ENCODE results near the gene JSRP1.

Gene JSRP1

GRCh38 chr19:2237051-2237868 lies 19.0 kb downstream of the JSRP1 start (continued):
- TF ChIP-seq PRDM1 (tag by site-specific recombination; IDR thresholded peaks at IDR 0.05) (no peak), ZNF335 (tag by site-specific recombination; conservative IDR thresholded peaks at IDR 0.05) (no peak), ZNF785 (tag by site-specific recombination; IDR thresholded peaks at IDR 0.05) (no peak), ZEB2 (tag by site-specific recombination; IDR thresholded peaks at IDR 0.05) (no peak), BCL11B (tag by site-specific recombination; IDR thresholded peaks at IDR 0.05; ENCODE audit: low read depth) (0 out of 2 replicates have a peak, but pooled peaks have one; percentile 38), SCRT2 (tag by site-specific recombination; IDR thresholded peaks at IDR 0.05) (no peak), ZNF654 (tag by site-specific recombination; IDR thresholded peaks at IDR 0.05; ENCODE audit: low read depth) (no peak), ZNF416 (tag by site-specific recombination; IDR thresholded peaks at IDR 0.05) (no peak), ZBTB26 (tag by site-specific recombination; optimal IDR thresholded peaks at IDR 0.05) (no peak), ZNF549 (tag by site-specific recombination; IDR thresholded peaks at IDR 0.05) (no peak), MYNN (tag by site-specific recombination; IDR thresholded peaks at IDR 0.05; ENCODE audit: borderline replicate concordance) (no peak), ZSCAN16 (tag by site-specific recombination; IDR thresholded peaks at IDR 0.05) (no peak), ZNF202 (tag by site-specific recombination; IDR thresholded peaks at IDR 0.05; ENCODE audit: borderline replicate concordance) (no peak), ZSCAN23 (tag by site-specific recombination; IDR thresholded peaks at IDR 0.05) (0 out of 2 replicates have a peak, but pooled peaks have one; percentile 7), ZNF239 (tag by site-specific recombination; IDR thresholded peaks at IDR 0.05) (0 out of 2 replicates have a peak, but pooled peaks have one; percentile 7), KLF1 (tag by site-specific recombination; IDR thresholded peaks at IDR 0.05) (no peak), ZXDB (tag by site-specific recombination; IDR thresholded peaks at IDR 0.05) (peak; percentile 5; the same call in 1 of the 2 replicates), ZSCAN18 (tag by site-specific recombination; IDR thresholded peaks at IDR 0.05) (no peak), ZNF513 (tag by site-specific recombination; IDR thresholded peaks at IDR 0.05) (no peak), ZNF704 (tag by site-specific recombination; IDR thresholded peaks at IDR 0.05) (no peak), ZNF302 (tag by site-specific recombination; IDR thresholded peaks at IDR 0.05; ENCODE audit: low read depth) (no peak), HOXA7 (CRISPR knock-in tag; IDR thresholded peaks at IDR 0.05; ENCODE audit: borderline replicate concordance) (no peak), ZNF221 (tag by site-specific recombination; IDR thresholded peaks at IDR 0.05; ENCODE audit: borderline replicate concordance) (no peak), ZNF214 (tag by site-specific recombination; IDR thresholded peaks at IDR 0.05; ENCODE audit: borderline replicate concordance) (no peak), ZNF600 (tag by site-specific recombination; IDR thresholded peaks at IDR 0.05) (no peak), ZNF394 (tag by site-specific recombination; IDR thresholded peaks at IDR 0.05; ENCODE audit: borderline replicate concordance) (peak; percentile 37; the same call in 1 of the 2 replicates), ZNF266 (tag by site-specific recombination; IDR thresholded peaks at IDR 0.05; ENCODE audit: low read depth) (peak; percentile 5; the same call in 1 of the 2 replicates), ZNF146 (tag by site-specific recombination; IDR thresholded peaks at IDR 0.05) (0 out of 2 replicates have a peak, but pooled peaks have one; percentile 2), ZIC2 (tag by site-specific recombination; IDR thresholded peaks at IDR 0.05) (peak; percentile 63; the same call in 1 of the 2 replicates), SP7 (tag by site-specific recombination; IDR thresholded peaks at IDR 0.05) (no peak), MZF1 (tag by site-specific recombination; IDR thresholded peaks at IDR 0.05; ENCODE audit: borderline replicate concordance) (no peak), BCL6B (tag by site-specific recombination; IDR thresholded peaks at IDR 0.05) (no peak), ELK4 (IDR thresholded peaks at IDR 0.05; ENCODE audit: borderline replicate concordance, low read depth, low read length) (no peak)

All from HEK293 (cell line).